HepG2 (cell line): ENCODE measurements around the gene GPR137. TPM values are rescaled to one million over a fixed set of nuclear protein-coding genes. Genes with fewer than 3 reads are reported as not detected.

ENCODE experiments used
- ATAC-seq: fragments of 200-7000 bp; cut with Tn5 transposase; 3 replicates; pipeline ENCODE4 v1.9.1; 2020; ENCODE audit warnings: mild to moderate bottlenecking, moderate library complexity
- BruUV-seq: library from RNA; stranded (reverse); fragments of 400-500 nt; replicated peaks from 2 replicates; lab custom pipeline; 2021; lab: Mats Ljungman, UMichigan
- CTCF ChIA-PET: fragments of 300-600 bp; formaldehyde crosslinking; extraction: SDS; loops from one replicate; lab custom pipeline; 2021; ENCODE audit warnings: low total read pairs, inconsistent platforms, low intra/inter-chr PET ratio; lab: Yijun Ruan, JAX
- POLR2A ChIA-PET: fragments of 350-600 bp; sonication (Branson Sonifier 250); formaldehyde crosslinking; loops from one replicate; lab custom pipeline; 2020; ENCODE audit warnings: antibody characterized with exemption, inconsistent platforms; lab: Yijun Ruan, JAX
- DNase-seq: peaks from one replicate; pipeline ENCODE4 v3.0.0-alpha.2; 2015; ENCODE audit warnings: low spot score
- FAIRE-seq: peaks from 3 replicates; lab custom pipeline; 2011; peaks lifted over from hg19 to GRCh38; lab: Jason Lieb, UNC
- H2AFZ ChIP-seq: one replicate; pipeline ENCODE4 v1.6.1; 2011; ENCODE audit warnings: low read length, inconsistent platforms
- H3K27ac ChIP-seq: fragments of 300-600 bp; 3 replicates; pipeline ENCODE4 v1.8.0; 2011; ENCODE audit warnings: mixed run types, mild to moderate bottlenecking, mixed read lengths, low read length, inconsistent platforms; ENCODE audit not compliant: insufficient read depth; ENCODE audit errors: extremely low read length
- H3K27me3 ChIP-seq, 2 experiments: fragments of 200-600 bp in 1 of 2; 2 replicates in 1 of 2; 3 replicates in 1 of 2; pipeline versions ENCODE4 v1.6.0 to v1.8.0; 2011; ENCODE audit warnings: low read length in 2 of 2, mild to moderate bottlenecking in 2 of 2, moderate library complexity in 2 of 2, inconsistent platforms in 1 of 2; ENCODE audit not compliant: insufficient read depth in 2 of 2, control insufficient read depth in 1 of 2
- H3K36me3 ChIP-seq, 2 experiments: fragments of 200-600 bp in 1 of 2; replicated peaks in 1 of 2; 2 replicates in 1 of 2; 3 replicates in 1 of 2; pipeline versions ENCODE4 v1.5.1 to v1.8.0; 2011; ENCODE audit warnings: low read length in 2 of 2, inconsistent platforms in 1 of 2; ENCODE audit not compliant: insufficient read depth in 2 of 2, control insufficient read depth in 1 of 2
- H3K4me1 ChIP-seq: 2 replicates; pipeline ENCODE4 v1.5.1; 2012; ENCODE audit warnings: low read length, inconsistent platforms; ENCODE audit not compliant: insufficient read depth
- H3K4me2 ChIP-seq: 2 replicates; pipeline ENCODE4 v1.6.0; 2011; ENCODE audit warnings: low read depth, low read length, inconsistent platforms
- H3K4me3 ChIP-seq, 3 experiments: fragments of 200-600 bp in 1 of 3; sonication (generic), shearing (Covaris generic) in 1 of 3; replicated peaks in 1 of 3; 2 replicates each; pipeline ENCODE4 v1.5.1; 2011 to 2016; ENCODE audit warnings: low read length in 3 of 3, inconsistent platforms in 2 of 3, low read depth in 2 of 3, mild to moderate bottlenecking in 2 of 3, control low read depth in 1 of 3, mixed read lengths in 1 of 3; ENCODE audit not compliant: insufficient read depth in 1 of 3
- H3K79me2 ChIP-seq: one replicate; pipeline ENCODE4 v1.6.1; 2011; ENCODE audit warnings: low read length, inconsistent platforms; ENCODE audit not compliant: insufficient read depth
- H3K9ac ChIP-seq: 2 replicates; pipeline ENCODE4 v1.6.0; 2011; ENCODE audit warnings: mild to moderate bottlenecking, low read depth, low read length, inconsistent platforms; ENCODE audit not compliant: insufficient read depth
- H3K9me3 ChIP-seq: 2 replicates; pipeline ENCODE4 v1.5.1; 2012; ENCODE audit warnings: mild to moderate bottlenecking, low read length
- H4K20me1 ChIP-seq: 2 replicates; pipeline ENCODE4 v1.6.0; 2011; ENCODE audit warnings: inconsistent platforms, mild to moderate bottlenecking, low read length, moderate library complexity; ENCODE audit not compliant: insufficient read depth
- AGO1 ChIP-seq: fragments of 200-400 bp; formaldehyde crosslinking; IDR thresholded peaks from 2 replicates; pipeline ENCODE4 v1.6.1; 2017; ENCODE audit warnings: mild to moderate bottlenecking, low read depth, low read length, moderate library complexity; ENCODE audit not compliant: poor library complexity, severe bottlenecking
- ARNT2 ChIP-seq: sonication (generic); formaldehyde crosslinking; IDR thresholded peaks from 2 replicates; pipeline ENCODE4 v1.8.0; 2022; ENCODE audit warnings: mild to moderate bottlenecking, low read depth, missing genetic modification reagents, moderate library complexity
- BRCA1 ChIP-seq: sonication (generic); formaldehyde crosslinking; IDR thresholded peaks from 2 replicates; pipeline ENCODE4 v1.4.0; 2020; ENCODE audit warnings: missing genetic modification reagents
- KDM4B ChIP-seq: sonication (generic); formaldehyde crosslinking; IDR thresholded peaks from 2 replicates; pipeline ENCODE4 v1.4.0; 2020; ENCODE audit warnings: missing genetic modification reagents
- SIN3A ChIP-seq: IDR thresholded peaks from 2 replicates; pipeline ENCODE4 v1.6.1; 2011; ENCODE audit warnings: low read depth, mild to moderate bottlenecking, control low read depth, low read length, borderline replicate concordance
- SYNCRIP ChIP-seq: fragments of 200-400 bp; formaldehyde crosslinking; IDR thresholded peaks from 2 replicates; pipeline ENCODE4 v1.6.1; 2018; ENCODE audit warnings: mild to moderate bottlenecking, low read depth, low read length; ENCODE audit not compliant: insufficient read depth
- TAF1 ChIP-seq: sonication (generic); formaldehyde crosslinking; IDR thresholded peaks from 2 replicates; pipeline ENCODE4 v1.4.0; 2020; ENCODE audit warnings: missing genetic modification reagents
- TAF15 ChIP-seq: fragments of 200-400 bp; formaldehyde crosslinking; IDR thresholded peaks from one replicate; pipeline ENCODE4 v1.6.1; 2018; ENCODE audit warnings: mild to moderate bottlenecking, low read depth, low read length; ENCODE audit not compliant: poor library complexity, severe bottlenecking
- ZNF512B ChIP-seq: sonication (generic); formaldehyde crosslinking; IDR thresholded peaks from 2 replicates; pipeline ENCODE4 v1.5.1; 2020; ENCODE audit warnings: missing genetic modification reagents, mild to moderate bottlenecking, borderline replicate concordance
- ZNF572 ChIP-seq: sonication (generic); formaldehyde crosslinking; IDR thresholded peaks from 2 replicates; pipeline ENCODE4 v1.5.1; 2020; ENCODE audit warnings: mild to moderate bottlenecking, missing genetic modification reagents
- WGBS: methylation state at CpG from one replicate; pipeline ENCODE4 v1.1.6; 2017; ENCODE audit warnings: low lambda C conversion rate; 5-methylcytosine and 5-hydroxymethylcytosine counted together
- in situ Hi-C: cut with HindIII; loops from 2 replicates; pipeline ENCODE4 v1.10.0; 2017; ENCODE audit warnings: low pct_unique_long_range_greater_than_20kb; ENCODE audit not compliant: extremely low pct_ligation_motif_present
- intact Hi-C: fragments of 100-400 bp; cut with micrococcal nuclease; formaldehyde crosslinking; loops from one replicate; pipeline ENCODE4 v1.10.0; 2022; ENCODE audit not compliant: unreplicated experiment
- polyA plus RNA-seq, 8 experiments: library from polyadenylated mRNA; depleted of rRNA in 3 of 8; stranded (reverse) in 7 of 8; unstranded in 1 of 8; fragments of >200 nt; fragmentation: Illumina TruSeq in 4 of 8; extraction: Trizol in 4 of 8; gene quantifications; 2 replicates each; pipeline versions ENCODE4 v1.2.1 to v1.2.3, GENCODE V29; 2011 to 2016; ENCODE audit warnings: low read depth in 4 of 8, missing spikeins in 1 of 8, mixed read lengths in 1 of 8; ENCODE audit not compliant: insufficient read depth in 1 of 8
- total RNA-seq, 5 experiments: library from RNA; depleted of rRNA; stranded (reverse); fragments of >200 nt; fragmentation: Illumina TruSeq; extraction: Trizol; gene quantifications; 2 replicates each; pipeline ENCODE4 v1.2.3, GENCODE V29; 2016; ENCODE audit warnings: low read depth in 1 of 5
- TF ChIP-seq, protein P1 (sequence below): sonication (generic); formaldehyde crosslinking; IDR thresholded peaks from 2 replicates; pipeline ENCODE4 v1.4.0; 2020; ENCODE audit warnings: missing genetic modification reagents
- TF ChIP-seq, protein P2 (sequence below): sonication (generic); formaldehyde crosslinking; IDR thresholded peaks from 2 replicates; pipeline ENCODE4 v1.4.0; 2020; ENCODE audit warnings: missing genetic modification reagents, borderline replicate concordance

GPR137 gene
- total and polyA plus RNA-seq, 2 of the 13 experiments (the other 11 are each of a cell fraction or from before 2014, with no cell fraction given), result 8.5 to 13.2 TPM

GRCh38 chr11:64306563-64306875 is 20.9 kb downstream of the GPR137 start:
- ChIA-PET CTCF (interaction anchor here (1.2 kb wide), 1 partner anchor 49 kb away, joined by 3 read pairs; no protein-coding TSS in a partner anchor), POLR2A (interaction anchor here (1.3 to 5.5 kb wide), 4 partner anchors 10 to 80 kb away, joined by 3 to 103 read pairs (median 8); partner anchors contain the start of genes NUDT22, PRDX5, TRMT112 and TRPT1)
- no peak for FAIRE-seq
- H3K9ac ChIP-seq, result peak overlapping the region; percentile 81
- peak overlapping the region; percentile 97 for H3K4me2 ChIP-seq
- BruUV-seq, result no TSS peak
- ATAC-seq, result peak; percentile 1
- peaks cover 65% of the 10 kb centered on the region for H3K4me1 ChIP-seq
- in situ Hi-C loops (no loop called here), intact Hi-C loops (loop anchor here (10.0 kb wide), 1 partner anchor 122 kb away; the partner anchor contains the start of gene STIP1)
- peaks cover 15% of the 10 kb centered on the region for H3K79me2 ChIP-seq
- no peaks in the 10 kb centered on the region; a peak in 1 of 5 replicates for H3K27me3 ChIP-seq
- H3K27ac ChIP-seq, result peak overlapping the region; percentile 82
- peak overlapping the region; percentile 66 to 85 (median 68) for H3K4me3 ChIP-seq
- no peaks in the 10 kb centered on the region for H4K20me1 ChIP-seq
- no peaks in the 10 kb centered on the region for H3K9me3 ChIP-seq
- H2AFZ ChIP-seq, result no peak overlapping the region
- H3K36me3 ChIP-seq, result no peaks in the 10 kb centered on the region
- 10% methylated on average over 2 of the region's 9 CpGs for WGBS
- DNase-seq, result no peak
- TF ChIP-seq, protein P1, sequence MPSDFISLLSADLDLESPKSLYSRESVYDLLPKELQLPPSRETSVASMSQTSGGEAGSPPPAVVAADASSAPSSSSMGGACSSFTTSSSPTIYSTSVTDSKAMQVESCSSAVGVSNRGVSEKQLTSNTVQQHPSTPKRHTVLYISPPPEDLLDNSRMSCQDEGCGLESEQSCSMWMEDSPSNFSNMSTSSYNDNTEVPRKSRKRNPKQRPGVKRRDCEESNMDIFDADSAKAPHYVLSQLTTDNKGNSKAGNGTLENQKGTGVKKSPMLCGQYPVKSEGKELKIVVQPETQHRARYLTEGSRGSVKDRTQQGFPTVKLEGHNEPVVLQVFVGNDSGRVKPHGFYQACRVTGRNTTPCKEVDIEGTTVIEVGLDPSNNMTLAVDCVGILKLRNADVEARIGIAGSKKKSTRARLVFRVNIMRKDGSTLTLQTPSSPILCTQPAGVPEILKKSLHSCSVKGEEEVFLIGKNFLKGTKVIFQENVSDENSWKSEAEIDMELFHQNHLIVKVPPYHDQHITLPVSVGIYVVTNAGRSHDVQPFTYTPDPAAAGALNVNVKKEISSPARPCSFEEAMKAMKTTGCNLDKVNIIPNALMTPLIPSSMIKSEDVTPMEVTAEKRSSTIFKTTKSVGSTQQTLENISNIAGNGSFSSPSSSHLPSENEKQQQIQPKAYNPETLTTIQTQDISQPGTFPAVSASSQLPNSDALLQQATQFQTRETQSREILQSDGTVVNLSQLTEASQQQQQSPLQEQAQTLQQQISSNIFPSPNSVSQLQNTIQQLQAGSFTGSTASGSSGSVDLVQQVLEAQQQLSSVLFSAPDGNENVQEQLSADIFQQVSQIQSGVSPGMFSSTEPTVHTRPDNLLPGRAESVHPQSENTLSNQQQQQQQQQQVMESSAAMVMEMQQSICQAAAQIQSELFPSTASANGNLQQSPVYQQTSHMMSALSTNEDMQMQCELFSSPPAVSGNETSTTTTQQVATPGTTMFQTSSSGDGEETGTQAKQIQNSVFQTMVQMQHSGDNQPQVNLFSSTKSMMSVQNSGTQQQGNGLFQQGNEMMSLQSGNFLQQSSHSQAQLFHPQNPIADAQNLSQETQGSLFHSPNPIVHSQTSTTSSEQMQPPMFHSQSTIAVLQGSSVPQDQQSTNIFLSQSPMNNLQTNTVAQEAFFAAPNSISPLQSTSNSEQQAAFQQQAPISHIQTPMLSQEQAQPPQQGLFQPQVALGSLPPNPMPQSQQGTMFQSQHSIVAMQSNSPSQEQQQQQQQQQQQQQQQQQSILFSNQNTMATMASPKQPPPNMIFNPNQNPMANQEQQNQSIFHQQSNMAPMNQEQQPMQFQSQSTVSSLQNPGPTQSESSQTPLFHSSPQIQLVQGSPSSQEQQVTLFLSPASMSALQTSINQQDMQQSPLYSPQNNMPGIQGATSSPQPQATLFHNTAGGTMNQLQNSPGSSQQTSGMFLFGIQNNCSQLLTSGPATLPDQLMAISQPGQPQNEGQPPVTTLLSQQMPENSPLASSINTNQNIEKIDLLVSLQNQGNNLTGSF (CRISPR knock-in tag), result no peak
- TF ChIP-seq TAF1 (CRISPR knock-in tag) (0 out of 2 replicates have a peak, but pooled peaks have one; percentile 18), TAF15 (no peak), KDM4B (no peak), SYNCRIP (no peak), ZNF572 (0 out of 2 replicates have a peak, but pooled peaks have one; percentile 19), AGO1 (peak; percentile 6), SIN3A (0 out of 2 replicates have a peak, but pooled peaks have one; percentile 15), ZNF512B (CRISPR knock-in tag) (no peak), ARNT2 (CRISPR knock-in tag) (0 out of 2 replicates have a peak, but pooled peaks have one; percentile 1), BRCA1 (CRISPR knock-in tag) (no peak)
- TF ChIP-seq, protein P2, sequence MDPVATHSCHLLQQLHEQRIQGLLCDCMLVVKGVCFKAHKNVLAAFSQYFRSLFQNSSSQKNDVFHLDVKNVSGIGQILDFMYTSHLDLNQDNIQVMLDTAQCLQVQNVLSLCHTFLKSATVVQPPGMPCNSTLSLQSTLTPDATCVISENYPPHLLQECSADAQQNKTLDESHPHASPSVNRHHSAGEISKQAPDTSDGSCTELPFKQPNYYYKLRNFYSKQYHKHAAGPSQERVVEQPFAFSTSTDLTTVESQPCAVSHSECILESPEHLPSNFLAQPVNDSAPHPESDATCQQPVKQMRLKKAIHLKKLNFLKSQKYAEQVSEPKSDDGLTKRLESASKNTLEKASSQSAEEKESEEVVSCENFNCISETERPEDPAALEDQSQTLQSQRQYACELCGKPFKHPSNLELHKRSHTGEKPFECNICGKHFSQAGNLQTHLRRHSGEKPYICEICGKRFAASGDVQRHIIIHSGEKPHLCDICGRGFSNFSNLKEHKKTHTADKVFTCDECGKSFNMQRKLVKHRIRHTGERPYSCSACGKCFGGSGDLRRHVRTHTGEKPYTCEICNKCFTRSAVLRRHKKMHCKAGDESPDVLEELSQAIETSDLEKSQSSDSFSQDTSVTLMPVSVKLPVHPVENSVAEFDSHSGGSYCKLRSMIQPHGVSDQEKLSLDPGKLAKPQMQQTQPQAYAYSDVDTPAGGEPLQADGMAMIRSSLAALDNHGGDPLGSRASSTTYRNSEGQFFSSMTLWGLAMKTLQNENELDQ (CRISPR knock-in tag), result no peak
